B cell (primary cell): ENCODE data around the gene ABR. TPM values are rescaled to one million over a fixed set of nuclear protein-coding genes. Genes with fewer than 3 reads are reported as not detected.

Source experiments
- ATAC-seq: fragments of 200-7000 bp; cut with Tn5 transposase; one replicate; pipeline ENCODE4 v1.10.0; 2021; ENCODE audit warnings: low read depth, mild to moderate bottlenecking, moderate number of reproducible peaks, moderate library complexity
- CTCF ChIA-PET: fragments of 350-600 bp; sonication (Branson Sonifier 250); formaldehyde crosslinking; loops from one replicate; lab custom pipeline; 2021; ENCODE audit warnings: antibody characterized with exemption, inconsistent platforms; lab: Charles Lee
- POLR2A ChIA-PET: fragments of 350-600 bp; sonication (Branson Sonifier 250); formaldehyde crosslinking; loops from one replicate; lab custom pipeline; 2021; ENCODE audit warnings: antibody characterized with exemption; lab: Charles Lee
- DNase-seq: peaks from one replicate; pipeline ENCODE4 v3.0.0; 2013
- H2AFZ ChIP-seq: 2 replicates; pipeline ENCODE4 v1.6.1; 2012; ENCODE audit warnings: mild to moderate bottlenecking, low read depth, low read length; ENCODE audit not compliant: insufficient read depth, poor library complexity, severe bottlenecking
- H3K27ac ChIP-seq, 2 donors: 1 replicate in 1 of 2; 2 replicates in 1 of 2; pipeline ENCODE4 v1.5.1; 2012 to 2013; ENCODE audit warnings: low read length in 2 of 2, mild to moderate bottlenecking in 2 of 2, moderate library complexity in 1 of 2
- H3K27me3 ChIP-seq, 4 experiments: fragments of 200-600 bp in 1 of 4; sonication (generic) in 1 of 4; replicated peaks in 1 of 4; 1 replicate in 2 of 4; 2 replicates in 2 of 4; pipeline versions ENCODE4 v1.6.1 to v1.7.0; 2013 to 2016; ENCODE audit warnings: low read length in 3 of 4, mild to moderate bottlenecking in 2 of 4, mixed read lengths in 1 of 4, moderate library complexity in 1 of 4; ENCODE audit not compliant: insufficient read depth in 4 of 4, control insufficient read depth in 3 of 4; ENCODE audit errors: control extremely low read depth in 1 of 4
- H3K36me3 ChIP-seq, 2 experiments: replicated peaks in 1 of 2; 1 replicate in 1 of 2; 2 replicates in 1 of 2; pipeline versions ENCODE4 v1.6.1 to v1.7.1; 2013; ENCODE audit warnings: low read length in 1 of 2; ENCODE audit not compliant: insufficient read depth in 2 of 2, control insufficient read depth in 1 of 2; ENCODE audit errors: control extremely low read depth in 1 of 2, extremely low read depth in 1 of 2
- H3K4me1 ChIP-seq, 2 donors: fragments of 200-600 bp in 1 of 2; sonication (generic) in 1 of 2; 1 replicate in 1 of 2; 2 replicates in 1 of 2; pipeline versions ENCODE4 v1.5.1 to v1.6.1; 2013 to 2017; ENCODE audit warnings: low read length in 2 of 2; ENCODE audit not compliant: control insufficient read depth in 2 of 2, insufficient read depth in 2 of 2
- H3K4me2 ChIP-seq: replicated peaks from 2 replicates; pipeline ENCODE3; 2012; ENCODE audit warnings: mild to moderate bottlenecking, low read depth, low read length; ENCODE audit not compliant: poor library complexity, severe bottlenecking
- H3K4me3 ChIP-seq, 5 experiments: fragments of 200-600 bp in 1 of 5; sonication (generic) in 1 of 5; 1 replicate in 3 of 5; 2 replicates in 2 of 5; pipeline versions ENCODE4 v1.5.1 to v1.7.0; 2011 to 2016; ENCODE audit warnings: low read length in 4 of 5, mild to moderate bottlenecking in 4 of 5, low read depth in 2 of 5, control low read depth in 1 of 5, moderate library complexity in 1 of 5; ENCODE audit not compliant: insufficient read depth in 1 of 5; ENCODE audit errors: control extremely low read depth in 1 of 5, extremely low read depth in 1 of 5
- H3K79me2 ChIP-seq: fragments of 200-600 bp; sonication (generic); one replicate; pipeline ENCODE4 v1.6.0; 2016; ENCODE audit warnings: low read length; ENCODE audit not compliant: control insufficient read depth, insufficient read depth
- H3K9ac ChIP-seq: fragments of 200-600 bp; sonication (generic); 2 replicates; pipeline ENCODE4 v1.6.1; 2017; ENCODE audit warnings: mild to moderate bottlenecking, low read length, moderate library complexity
- H3K9me3 ChIP-seq, 3 donors: one replicate each; pipeline versions ENCODE4 v1.6.1 to v1.7.1; 2013; ENCODE audit warnings: low read length in 2 of 3; ENCODE audit not compliant: control insufficient read depth in 2 of 3, insufficient read depth in 1 of 3; ENCODE audit errors: control extremely low read depth in 1 of 3
- H4K20me1 ChIP-seq: 2 replicates; pipeline ENCODE4 v1.6.0; 2012; ENCODE audit warnings: mild to moderate bottlenecking, low read length; ENCODE audit not compliant: insufficient read depth, control insufficient read depth, poor library complexity, severe bottlenecking
- H3K27ac Mint-ChIP-seq: one replicate; pipeline ENCODE4 v1.8.0; 2021; ENCODE audit warnings: mixed read lengths
- H3K27me3 Mint-ChIP-seq: one replicate; pipeline ENCODE4 v1.8.0; 2021; ENCODE audit warnings: mixed read lengths
- H3K4me1 Mint-ChIP-seq: one replicate; pipeline ENCODE4 v1.8.0; 2021; ENCODE audit warnings: mixed read lengths
- H3K4me3 Mint-ChIP-seq: one replicate; pipeline ENCODE4 v1.8.0; 2021; ENCODE audit warnings: mixed read lengths
- H3K9me3 Mint-ChIP-seq: one replicate; pipeline ENCODE4 v1.8.0; 2022; ENCODE audit warnings: mixed read lengths; ENCODE audit not compliant: insufficient read depth
- CTCF ChIP-seq: fragments of 200-600 bp; IDR thresholded peaks from one replicate; pipeline ENCODE4 v1.8.0; 2022; ENCODE audit warnings: antibody characterized with exemption, mild to moderate bottlenecking
- EZH2 ChIP-seq: IDR thresholded peaks from 2 replicates; pipeline ENCODE4 v1.6.1; 2012; ENCODE audit warnings: borderline replicate concordance, low read depth, mild to moderate bottlenecking, moderate library complexity, low read length; ENCODE audit not compliant: insufficient read depth, poor library complexity, severe bottlenecking
- WGBS: methylation state at CpG from one replicate; pipeline ENCODE4 v1.1.5; 2013; ENCODE audit warnings: missing lambda C conversion rate; ENCODE audit not compliant: insufficient coverage; 5-methylcytosine and 5-hydroxymethylcytosine counted together
- intact Hi-C: fragments of 100-400 bp; cut with micrococcal nuclease; formaldehyde crosslinking; loops from one replicate; pipeline ENCODE4 v1.10.0; 2022
- polyA plus RNA-seq: library from polyadenylated mRNA; depleted of rRNA; stranded (reverse); fragments of >200 nt; gene quantifications from 2 replicates; pipeline ENCODE4 v1.2.3, GENCODE V29; 2012
- total RNA-seq, 2 donors: library from RNA; stranded (reverse); fragments of 120-200 nt in 1 of 2; gene quantifications; 1 replicate in 1 of 2; 2 replicates in 1 of 2; pipeline versions ENCODE4 v1.2.3 to v1.2.4, GENCODE V29; 2013 to 2022

Gene ABR
- total and polyA plus RNA-seq, 2 donors (not counting 1 experiment from before 2014, with no cell fraction given), result 79.8 to 262 TPM

GRCh38 chr17:1055751-1056645 is 123.8 kb downstream of the ABR start:
- ChIA-PET CTCF (interaction anchor here (0.5 to 2.0 kb wide), 16 partner anchors 8 to 911 kb away, joined by 3 to 7 read pairs (median 3); no protein-coding TSS in a partner anchor), POLR2A (interaction anchor here (0.6 to 1.3 kb wide), 2 partner anchors 274 to 1348 kb away, joined by 3 to 8 read pairs; partner anchors contain the start of genes GLOD4 and MRM3)
- no peak overlapping the region for H2AFZ ChIP-seq

More at GRCh38 chr17:1055751-1056645, 123.8 kb downstream of the ABR start:
- peak; percentile 76 for TF ChIP-seq CTCF
- no peak for TF ChIP-seq EZH2
- WGBS, result 74% methylated on average over 19 of the region's 22 CpGs
- H4K20me1 ChIP-seq, result no peaks in the 10 kb centered on the region
- H3K27ac ChIP-seq, result no peak overlapping the region
- H3K36me3 ChIP-seq, result peaks cover 4 to 34% of the 10 kb centered on the region in 2 experiments
- H3K9ac ChIP-seq, result no peak overlapping the region
- H3K4me1 Mint-ChIP-seq, result no peaks in the 10 kb centered on the region
- ATAC-seq (peak; percentile 64), DNase-seq (peak; percentile 60)
- H3K4me2 ChIP-seq, result no peak overlapping the region
- H3K4me1 ChIP-seq, result no peaks in the 10 kb centered on the region
- no peak overlapping the region for H3K27ac Mint-ChIP-seq
- H3K9me3 Mint-ChIP-seq, result no peaks in the 10 kb centered on the region
- H3K4me3 ChIP-seq, result no peak overlapping the region
- peaks cover 3% of the 10 kb centered on the region for H3K79me2 ChIP-seq
- H3K9me3 ChIP-seq, result peaks cover 0 to 8% (median 0%) of the 10 kb centered on the region in 3 donors
- intact Hi-C loops, result loop anchor here (2.0 kb wide), 1 partner anchor 177 kb away; no protein-coding TSS in a partner anchor
- H3K4me3 Mint-ChIP-seq, result no peak overlapping the region
- H3K27me3 Mint-ChIP-seq, result no peaks in the 10 kb centered on the region
- H3K27me3 ChIP-seq, result no peaks in the 10 kb centered on the region
